ENCODE results near the gene CTNND2. TPM values are rescaled to one million over a fixed set of nuclear protein-coding genes. Genes with fewer than 3 reads are reported as not detected.
"Not testable (repeated sequence)": the region's sequence is repeated elsewhere in the genome, so short reads cannot be mapped to it uniquely, and the experiment has no call there.

The CTNND2 gene
- total and polyA plus RNA-seq, 9 of the 15 experiments (the other 6 are each of a cell fraction or from before 2014, with no cell fraction given) = 0.03 to 0.35 TPM; not detected in 7

- TF ChIP-seq AFF4 (CRISPR knock-in tag; IDR thresholded peaks at IDR 0.05) (no peak), MECOM (CRISPR knock-in tag; IDR thresholded peaks at IDR 0.05) (no peak), XRCC5 (IDR thresholded peaks at IDR 0.05; ENCODE audit: low read depth, low read length) (no peak), CHCHD3 (CRISPR knock-in tag; IDR thresholded peaks at IDR 0.05) (no peak)
Measured at GRCh38 chr5:11851416-11851815, 52.8 kb downstream of the CTNND2 start (continued).

- H3K79me2 ChIP-seq (ENCODE audit: control insufficient read depth, insufficient read depth, low read length); H3K4me3 ChIP-seq; CTCF ChIA-PET (ENCODE audit: low intra/inter-chr PET ratio); FAIRE-seq; BruUV-seq (replicated peaks); intact Hi-C loops (cut with micrococcal nuclease); H3K9me3 ChIP-seq (replicated peaks; ENCODE audit: control insufficient read depth, insufficient read depth, low read depth, low read length); H3K27ac ChIP-seq (ENCODE audit: extremely low read depth, low read depth, low read length); H4K20me1 ChIP-seq (replicated peaks; ENCODE audit: control insufficient read depth, insufficient read depth, low read length); H3K4me1 ChIP-seq (replicated peaks in 1 of 2; ENCODE audit: control insufficient read depth in 2 of 2, insufficient read depth in 2 of 2, low read length in 2 of 2); H3K4me2 ChIP-seq (ENCODE audit: insufficient read depth, low read length); DNase-seq (ENCODE audit: extremely low read depth in 1 of 4, low spot score in 3 of 4); H2AFZ ChIP-seq (ENCODE audit: low read depth, low read length); in situ Hi-C loops (cut with MboI); ATAC-seq; H3K9ac ChIP-seq (ENCODE audit: insufficient read depth in 1 of 2, low read depth in 2 of 2, low read length in 2 of 2); H3K36me3 ChIP-seq (ENCODE audit: control insufficient read depth, insufficient read depth, low read length); POLR2A ChIA-PET; H3K27me3 ChIP-seq (ENCODE audit: control insufficient read depth in 2 of 2, insufficient read depth in 2 of 2, low read length in 2 of 2); H3K9me1 ChIP-seq (ENCODE audit: control insufficient read depth, insufficient read depth, low read length): not testable (repeated sequence)
- TF ChIP-seq ZNF707 (CRISPR knock-in tag; conservative IDR thresholded peaks at IDR 0.05) = peak; percentile 95
- 13% methylated on average over 1 of the region's 1 CpG for WGBS (ENCODE audit: insufficient coverage, low coverage, missing lambda C conversion rate)
Measured at GRCh38 chr5:11828566-11828965, 75.7 kb downstream of the CTNND2 start.

All from K562 (cell line).